NCI-H82 (cell line): Measurements from ENCODE around the gene INTS1.

Experiments used
- DNase-seq: peaks from one replicate; lab custom pipeline; 2025; lab: John Stamatoyannopoulos, UW

INTS1 gene

DNA sequence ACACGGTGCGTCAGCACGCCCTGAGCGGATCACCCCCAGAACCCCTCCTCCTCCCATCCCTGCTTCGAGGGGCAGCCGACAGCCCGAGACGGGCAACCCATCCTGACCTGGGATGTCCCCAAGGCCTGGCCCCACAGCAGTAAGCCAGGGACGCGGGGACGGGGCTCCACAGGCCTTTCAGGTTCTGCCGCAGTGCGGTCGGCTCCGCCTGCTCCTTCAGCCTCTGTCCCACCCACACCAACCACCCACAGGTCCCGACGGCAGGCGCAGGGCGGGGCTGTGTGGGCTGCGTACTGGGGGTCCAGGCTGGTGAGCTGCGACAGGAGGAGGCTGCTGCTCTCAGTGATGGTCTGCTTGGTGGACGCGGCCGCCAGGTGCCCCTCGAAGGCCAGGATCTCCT, 16.7 kb downstream of the INTS1 start:
- DNase-seq: no peak

DNA sequence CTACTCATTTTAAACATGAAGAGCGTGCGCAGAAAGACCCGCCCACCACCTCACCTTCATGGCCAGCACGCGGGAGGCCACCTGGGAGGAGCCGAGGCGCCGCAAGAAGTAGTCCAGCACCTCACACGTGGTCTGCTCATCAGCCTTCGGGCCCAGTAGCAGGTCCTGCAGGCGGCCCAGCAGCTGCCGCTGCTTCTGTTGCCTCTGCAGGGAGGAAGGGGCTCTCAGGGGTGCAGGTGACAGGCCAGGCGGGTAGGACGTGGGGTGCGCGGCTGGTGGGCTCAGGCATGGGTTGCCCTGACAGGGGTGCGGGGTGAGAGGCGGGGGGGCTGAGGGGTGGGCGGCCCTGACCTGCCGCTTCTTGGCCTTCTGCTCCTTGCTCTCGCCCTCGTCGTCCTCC, 17.6 kb downstream of the INTS1 start:
- no peak for DNase-seq

DNA sequence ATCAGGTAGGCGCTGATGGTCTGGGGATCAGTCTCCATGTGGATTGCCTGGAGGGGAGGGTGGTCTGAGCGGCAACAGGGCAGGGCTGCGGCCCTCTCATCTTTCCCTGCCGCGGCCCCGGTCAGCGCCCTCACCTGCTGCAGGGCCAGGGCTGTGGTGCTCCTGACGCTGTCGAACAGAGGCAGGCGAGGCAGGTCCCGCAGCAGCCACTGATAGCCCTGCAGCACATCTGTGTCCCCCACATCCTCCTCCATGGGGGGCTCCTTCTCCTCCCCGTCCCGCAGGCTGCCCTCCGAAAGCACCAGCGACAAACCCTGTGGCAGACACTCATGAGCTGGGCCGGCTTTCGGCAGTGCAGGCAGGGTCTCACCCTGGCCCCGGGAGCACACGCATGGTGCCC, 19.0 kb downstream of the INTS1 start:
- DNase-seq: no peak

DNA sequence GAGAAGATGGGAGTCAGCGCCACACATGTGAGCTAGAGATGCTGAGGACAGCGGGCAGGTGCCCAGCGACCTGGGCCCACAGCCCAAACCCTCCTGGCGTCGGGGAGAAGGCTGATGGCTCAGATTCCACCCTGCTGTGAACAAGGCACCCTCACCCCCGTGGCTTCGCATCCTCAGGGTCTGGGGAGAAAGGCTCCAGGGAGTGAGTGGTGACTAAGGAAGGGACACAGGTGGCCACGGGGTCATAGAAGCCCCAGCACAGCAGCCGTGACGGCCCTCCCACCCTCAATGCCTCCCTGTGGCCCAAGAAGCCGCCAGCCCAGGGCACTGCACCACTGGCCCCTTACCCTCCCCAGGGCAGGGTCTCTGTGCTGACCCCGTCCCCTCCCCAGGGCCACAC, 19.6 kb downstream of the INTS1 start:
- no peak for DNase-seq

DNA sequence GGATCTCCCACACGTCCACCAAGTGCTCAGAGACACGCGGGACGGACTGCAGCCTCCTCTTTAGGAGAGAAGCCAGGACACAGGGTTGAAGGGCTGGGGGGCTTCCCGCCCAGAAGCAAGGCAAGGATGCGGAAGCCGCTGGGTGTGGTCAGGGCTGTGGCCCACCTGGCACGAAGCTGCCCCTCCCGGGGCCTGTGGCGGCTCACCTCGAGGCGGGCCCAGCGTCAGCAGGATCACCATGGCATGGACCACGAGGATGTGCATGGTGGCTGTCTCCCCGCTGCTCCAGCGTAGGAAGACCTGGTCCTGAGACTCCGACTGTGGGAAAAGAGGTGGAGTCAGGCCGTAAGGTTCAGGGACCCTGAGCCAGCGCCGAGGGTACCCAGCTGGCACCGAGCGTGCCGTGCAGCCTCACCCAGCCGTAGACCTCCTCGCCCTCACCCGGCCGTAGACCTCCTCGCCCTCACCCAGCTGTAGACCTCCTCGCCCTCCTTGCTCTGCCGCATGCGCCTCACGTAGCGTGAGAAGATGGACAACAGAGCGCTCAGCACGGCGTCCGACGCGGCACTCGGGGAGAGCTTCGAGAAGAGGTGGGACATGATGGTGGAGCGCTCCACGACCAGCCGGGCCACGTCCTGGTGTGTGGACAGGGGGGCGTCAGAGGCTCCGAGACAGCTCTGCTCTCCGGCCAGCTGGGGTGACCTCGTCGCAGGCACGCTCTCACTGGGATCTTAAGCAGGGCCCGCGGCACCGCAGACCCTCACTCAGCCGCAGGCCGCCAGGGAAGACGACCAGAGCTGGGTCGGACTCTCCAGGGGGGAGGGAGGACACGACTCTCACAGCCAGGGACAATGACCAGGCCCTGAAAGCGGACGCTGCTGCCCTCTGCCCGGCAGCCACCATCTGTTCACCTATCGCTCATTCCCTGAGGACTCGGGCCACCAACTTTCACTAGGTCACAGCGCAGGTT, 20.4 kb downstream of the INTS1 start:
- DNase-seq: no peak

DNA sequence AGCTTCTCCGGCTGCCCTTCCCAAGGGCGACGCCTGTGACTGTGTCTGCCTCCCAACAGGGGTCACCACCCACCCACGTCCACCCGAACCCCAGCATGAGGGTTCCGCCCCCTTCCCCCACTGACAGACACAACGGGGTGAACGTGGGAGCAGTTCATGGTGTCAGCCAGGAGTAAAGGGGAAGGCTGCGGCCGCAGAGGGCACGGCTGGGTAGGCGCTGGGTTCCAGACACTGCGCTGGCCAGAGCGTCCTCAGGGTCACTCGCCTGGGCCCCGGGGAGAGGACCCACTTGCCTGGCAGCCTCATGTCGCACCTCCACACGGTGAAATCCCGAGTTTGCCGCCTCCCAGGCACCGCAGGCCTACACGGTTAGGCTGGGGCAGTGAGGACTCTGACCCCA, 21.1 kb downstream of the INTS1 start:
- no peak for DNase-seq

DNA sequence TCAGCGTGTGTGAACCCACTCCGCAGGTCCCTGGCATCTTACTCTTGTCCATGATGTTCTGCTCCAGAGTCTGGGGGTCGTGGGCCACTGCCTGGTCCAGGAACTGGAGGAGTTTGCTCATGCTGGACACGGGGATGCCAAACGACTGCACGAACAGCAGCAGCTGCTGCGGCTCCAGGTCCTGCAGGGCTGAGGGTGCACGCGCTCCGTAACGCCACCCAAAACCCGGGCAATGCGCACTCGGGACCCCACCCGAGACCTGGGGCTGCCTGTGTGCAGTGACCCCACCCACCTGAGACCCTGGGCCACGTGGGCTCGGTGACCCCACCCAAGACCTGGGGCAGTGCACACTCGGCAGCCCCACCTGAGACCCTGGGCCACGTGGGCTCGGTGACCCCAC, 22.9 kb downstream of the INTS1 start:
- DNase-seq: no peak

DNA sequence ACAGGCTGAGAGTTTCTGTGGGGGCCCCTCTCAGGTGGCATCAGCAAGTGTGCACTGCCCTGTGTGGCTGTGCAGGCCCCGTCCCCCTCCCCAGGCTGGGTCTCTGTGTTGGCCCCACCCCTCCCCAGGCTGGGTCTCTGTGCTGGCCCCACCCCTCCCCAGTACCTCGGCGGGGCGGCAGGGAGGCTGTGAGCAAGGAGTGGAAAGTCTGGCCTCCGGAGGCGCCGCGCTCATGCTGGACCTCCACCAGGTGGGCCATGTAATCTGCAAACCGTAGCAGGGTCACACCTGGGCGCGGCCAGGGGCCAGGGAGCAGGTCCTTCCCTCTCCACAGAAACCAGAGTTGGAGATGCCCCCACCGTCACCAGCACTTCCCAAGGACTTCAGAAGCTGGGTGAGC, 23.5 kb downstream of the INTS1 start:
- no peak for DNase-seq

DNA sequence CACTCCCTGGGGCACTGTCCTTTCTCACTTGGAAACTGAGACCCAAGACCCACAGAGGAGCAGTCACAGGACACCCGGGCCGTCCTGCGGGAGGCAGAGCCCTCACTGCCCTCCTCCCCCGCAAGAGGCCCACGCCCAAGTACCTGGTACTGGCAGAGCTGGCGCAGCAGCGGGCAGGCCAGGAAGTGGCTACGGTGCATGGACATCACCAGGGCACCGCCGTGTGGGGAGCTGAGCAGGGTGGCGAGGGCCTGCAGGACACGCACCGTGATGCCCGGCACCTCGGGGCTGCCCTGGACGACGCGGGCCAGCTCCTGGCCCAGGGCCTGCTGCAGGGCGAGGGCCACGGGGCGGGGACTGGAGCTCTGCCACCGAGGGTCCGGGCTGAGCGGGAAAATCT, 24.9 kb downstream of the INTS1 start:
- DNase-seq: no peak

DNA sequence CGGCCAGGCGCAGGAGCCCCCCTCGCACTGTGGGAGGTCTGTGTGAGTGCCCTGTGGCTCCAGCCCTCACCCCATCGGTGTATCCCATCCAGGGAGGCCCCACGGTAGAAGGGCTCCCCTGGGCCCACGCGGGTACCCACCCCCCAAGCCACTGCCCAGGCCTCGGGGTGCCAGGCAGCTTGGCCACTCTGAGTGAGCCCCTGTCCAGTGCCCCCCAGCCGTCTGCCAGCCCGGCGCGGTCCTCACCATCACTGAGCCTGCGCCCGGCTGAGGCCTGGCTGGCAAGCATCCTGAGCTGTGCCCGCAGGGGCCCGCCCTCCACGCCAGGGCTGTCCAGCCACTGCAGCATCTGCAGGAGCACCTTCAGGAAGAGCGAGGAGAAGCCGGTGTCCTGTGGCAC, 25.7 kb downstream of the INTS1 start:
- DNase-seq: no peak

DNA sequence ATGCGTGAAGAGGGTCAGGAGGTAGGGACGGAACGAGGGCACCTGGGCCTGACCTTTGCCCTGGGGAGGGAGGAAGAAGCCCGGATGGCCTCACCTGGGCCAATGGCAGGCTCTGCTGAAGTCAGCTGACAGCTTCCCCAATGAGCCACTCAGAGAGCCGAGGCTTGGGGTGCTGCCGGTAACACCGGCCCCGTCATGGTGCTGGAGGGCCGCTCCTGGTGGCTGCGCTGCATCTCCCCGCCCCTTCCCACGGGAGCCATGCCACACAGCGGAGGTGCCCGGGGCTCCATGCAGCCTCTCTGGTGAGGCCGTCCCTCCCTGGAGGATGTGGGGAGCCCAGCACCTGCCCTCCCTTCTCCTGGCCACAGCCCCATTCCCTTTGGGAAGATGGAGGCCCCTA, 27.3 kb downstream of the INTS1 start:
- no peak for DNase-seq

DNA sequence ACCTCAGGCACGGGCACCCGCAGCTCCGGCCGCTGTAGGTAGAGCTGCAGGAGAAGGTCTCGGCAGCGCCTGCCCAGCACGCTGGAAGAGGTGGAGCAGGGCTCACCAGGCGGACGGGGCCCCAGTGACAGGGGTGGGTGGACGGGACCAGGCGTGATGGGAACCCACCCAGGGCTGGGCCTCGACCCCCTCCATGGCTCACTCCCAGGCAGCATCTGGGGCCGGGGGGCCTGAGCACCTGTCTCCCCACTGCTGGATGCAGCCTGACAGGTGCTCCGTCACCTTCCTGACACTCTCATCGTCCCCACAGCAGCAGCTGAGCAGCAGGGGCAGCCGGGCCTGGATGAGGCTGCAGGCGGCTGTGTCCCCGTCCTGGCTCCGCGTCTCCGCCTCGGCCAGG, 28.2 kb downstream of the INTS1 start:
- no peak for DNase-seq

DNA sequence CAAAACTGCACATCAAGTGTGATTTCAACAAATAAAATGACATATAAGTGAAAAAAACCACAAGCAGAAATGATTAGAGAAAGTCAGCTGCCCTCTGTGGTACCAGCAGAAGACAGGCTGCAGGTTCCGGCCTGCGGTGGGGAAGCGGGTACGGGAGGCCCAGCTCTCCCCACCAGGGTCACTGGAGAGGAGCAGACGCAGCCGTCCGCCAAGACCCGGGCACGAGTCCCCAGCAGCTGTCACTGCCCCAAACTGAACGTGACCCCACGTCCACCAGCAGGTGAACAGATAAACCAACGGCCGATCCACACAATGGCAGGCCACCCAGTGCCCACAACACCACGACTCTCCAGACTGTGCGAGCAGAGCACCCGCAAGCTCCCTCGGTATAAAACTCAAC, 28.8 kb downstream of the INTS1 start:
- no peak for DNase-seq

DNA sequence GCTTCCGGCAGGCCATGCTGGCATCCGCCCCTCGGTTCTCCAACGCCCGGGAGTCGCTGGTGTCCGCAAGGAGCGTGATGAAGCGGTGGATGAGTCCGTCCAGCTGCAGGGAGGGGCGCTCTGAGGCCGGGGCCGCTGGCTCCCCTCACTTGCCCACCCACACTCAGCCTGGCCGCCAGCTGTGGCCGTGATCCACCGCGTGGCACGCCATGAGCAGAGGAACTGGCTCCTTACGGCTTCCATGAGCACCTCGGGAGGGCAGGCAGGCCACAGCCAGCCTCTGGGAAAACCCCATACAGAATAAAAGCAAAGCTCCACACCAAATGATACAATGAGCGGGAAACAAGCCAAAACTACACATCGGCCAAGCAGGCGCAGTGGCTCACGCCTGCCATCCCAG, 29.5 kb downstream of the INTS1 start:
- DNase-seq: no peak

DNA sequence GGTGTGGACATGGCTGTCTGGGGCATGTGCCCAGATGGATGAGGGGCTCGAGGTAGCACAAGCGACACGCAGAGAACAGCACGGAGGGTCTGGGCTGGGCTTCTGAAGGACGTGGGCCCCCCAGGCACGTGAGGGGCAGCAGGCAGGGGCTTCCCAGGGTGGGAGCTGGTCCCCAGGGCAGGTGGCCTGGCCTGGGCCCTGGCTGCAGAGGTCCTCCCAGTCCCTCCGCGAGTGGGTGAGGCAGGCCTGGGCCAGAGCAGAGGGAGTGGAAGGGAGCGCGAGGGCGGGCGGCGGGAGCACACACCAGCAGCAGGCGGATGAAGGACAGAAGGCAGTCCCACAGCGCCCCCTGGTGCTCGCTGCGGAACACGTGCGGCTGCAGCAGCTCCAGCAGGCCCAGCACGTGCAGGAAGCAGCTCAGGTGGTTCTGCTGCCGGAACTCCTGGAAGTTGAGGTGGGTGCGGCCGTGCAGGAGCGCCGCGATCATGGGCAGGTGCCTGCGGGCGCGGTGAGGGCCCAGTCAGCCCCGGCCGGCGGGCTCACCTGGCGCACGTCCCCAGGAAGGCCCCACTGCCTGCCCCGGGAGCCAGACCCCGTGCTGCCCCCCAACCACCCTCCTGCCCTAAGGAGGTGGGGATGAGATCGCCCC, 30.2 kb downstream of the INTS1 start:
- peak; percentile 91 for DNase-seq

DNA sequence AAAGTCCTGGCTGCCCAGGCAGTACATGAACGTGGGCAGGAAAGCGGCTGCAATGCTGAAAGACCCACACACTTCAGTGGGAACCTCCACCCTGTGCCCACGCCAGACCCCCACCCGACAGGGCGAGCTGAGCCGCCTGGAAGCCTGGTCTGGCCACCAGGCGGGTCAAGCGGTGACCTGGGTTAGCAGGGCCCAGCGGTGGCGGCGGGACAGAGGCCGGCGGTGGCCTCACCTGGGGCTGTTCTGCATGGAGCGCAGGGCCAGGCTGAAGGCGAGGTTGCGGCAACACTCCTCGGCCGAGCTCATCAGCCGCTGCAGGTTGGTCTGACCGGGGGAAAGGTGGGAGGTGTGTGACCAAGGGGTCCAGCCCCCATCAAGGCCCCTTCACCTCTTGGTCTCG, 33.3 kb downstream of the INTS1 start:
- DNase-seq: no peak

DNA sequence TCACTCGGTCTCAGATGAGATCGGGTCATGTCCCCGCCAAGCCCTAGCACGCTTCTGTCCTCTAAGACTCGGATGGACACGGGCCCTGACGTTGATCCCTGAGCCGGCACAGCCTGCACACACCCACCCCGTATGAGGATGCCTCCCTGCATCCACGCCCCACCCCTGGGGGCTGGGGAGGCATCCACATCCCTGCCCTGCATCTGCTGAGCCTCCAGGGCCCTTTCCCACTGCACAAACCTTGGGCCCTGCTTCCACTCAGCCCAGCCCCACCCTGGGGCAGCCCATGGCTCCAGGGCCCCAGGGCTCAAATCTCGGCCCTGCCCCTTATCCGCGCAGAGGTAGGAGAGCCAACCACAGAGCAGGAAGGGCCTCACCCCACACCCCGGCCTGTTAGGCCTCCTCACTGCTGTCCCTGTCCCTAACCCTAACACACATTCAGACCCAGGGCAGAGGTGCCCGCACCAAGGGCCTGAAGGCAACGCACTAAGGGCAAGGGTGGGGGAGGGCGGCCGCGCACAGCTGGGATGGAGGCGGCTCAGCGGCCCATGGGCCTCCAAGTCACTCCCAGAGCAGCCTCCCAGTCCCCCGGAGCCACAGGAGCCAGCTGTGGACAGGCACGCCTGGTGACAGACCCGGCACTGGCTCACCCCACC, 35.4 kb downstream of the INTS1 start:
- no peak for DNase-seq

DNA sequence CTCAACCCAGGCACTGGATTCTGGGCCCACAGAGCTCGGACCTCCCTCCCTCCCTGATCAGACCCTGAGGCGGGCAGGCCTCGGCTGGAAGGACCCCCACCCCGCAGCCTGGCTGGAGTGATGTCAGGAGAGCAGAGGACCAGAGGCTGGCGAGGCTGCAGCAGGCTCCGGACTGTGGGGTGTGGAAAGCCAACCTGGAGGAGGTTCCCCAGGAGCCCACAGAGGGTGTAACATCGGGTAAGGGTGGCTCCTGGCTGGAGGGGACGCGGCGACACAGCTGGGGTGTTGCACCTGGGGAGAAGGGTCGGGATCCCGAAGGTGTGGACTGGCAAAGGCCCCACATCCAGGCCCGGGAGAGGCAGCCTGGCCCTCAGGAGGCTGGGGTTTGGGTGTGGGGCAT, 36.0 kb downstream of the INTS1 start:
- DNase-seq: no peak

DNA sequence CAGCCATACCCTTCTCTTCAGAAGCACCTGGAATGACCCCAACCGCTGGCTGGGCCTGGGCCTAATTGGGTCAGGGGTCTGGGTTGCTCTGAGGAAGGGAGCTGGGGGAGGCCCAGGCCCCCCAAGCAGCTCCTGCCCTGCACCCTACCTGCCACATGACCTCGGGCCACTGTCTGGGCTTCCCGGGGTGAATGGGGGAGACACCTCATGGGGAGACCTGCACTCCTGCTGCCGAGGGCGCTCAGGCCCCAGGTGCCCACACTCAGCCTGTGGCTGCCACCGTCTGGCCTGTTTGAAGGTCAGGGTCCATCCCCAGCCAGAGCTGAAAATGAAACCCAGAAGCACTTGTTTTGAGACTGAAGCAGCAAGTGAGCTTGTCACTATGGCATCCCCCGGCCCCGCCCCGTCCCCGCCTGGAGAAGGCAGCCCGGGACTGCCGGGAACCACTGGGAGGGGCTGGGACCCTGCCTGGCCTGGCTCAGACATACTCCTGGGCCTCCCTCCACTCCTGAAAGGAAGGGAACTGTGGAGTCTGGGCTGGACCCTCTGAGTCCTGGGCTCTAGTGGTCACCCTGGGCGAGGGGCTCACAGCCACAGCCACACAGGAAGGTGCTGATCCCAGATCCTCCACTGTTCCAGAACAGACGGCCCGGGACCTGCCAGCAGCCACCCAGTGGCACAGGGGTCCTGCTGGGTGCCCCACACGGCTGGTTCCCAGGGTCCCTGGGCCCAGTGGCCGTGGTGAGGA, 37.5 kb downstream of the INTS1 start:
- peak; percentile 26 for DNase-seq

DNA sequence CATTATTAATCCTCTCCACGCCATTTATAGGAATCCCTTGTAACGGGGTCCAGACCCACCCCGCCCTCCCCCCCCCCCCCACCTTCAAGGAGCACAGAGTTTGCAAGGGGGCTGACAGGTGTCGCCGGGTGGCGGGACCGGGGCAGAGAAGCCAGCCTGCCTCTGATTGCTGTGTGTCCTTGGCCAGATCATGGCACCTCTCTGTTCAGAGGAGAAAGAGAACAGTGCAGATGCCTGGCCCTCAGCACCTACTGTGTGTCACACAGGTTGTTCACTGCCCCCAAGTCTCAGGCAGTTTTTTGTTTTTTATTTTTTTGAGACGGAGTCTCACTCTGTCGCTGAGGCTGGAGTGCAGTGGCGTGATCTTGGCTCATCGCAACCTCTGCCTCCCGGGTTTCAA, 39.5 kb downstream of the INTS1 start:
- no peak for DNase-seq

DNA sequence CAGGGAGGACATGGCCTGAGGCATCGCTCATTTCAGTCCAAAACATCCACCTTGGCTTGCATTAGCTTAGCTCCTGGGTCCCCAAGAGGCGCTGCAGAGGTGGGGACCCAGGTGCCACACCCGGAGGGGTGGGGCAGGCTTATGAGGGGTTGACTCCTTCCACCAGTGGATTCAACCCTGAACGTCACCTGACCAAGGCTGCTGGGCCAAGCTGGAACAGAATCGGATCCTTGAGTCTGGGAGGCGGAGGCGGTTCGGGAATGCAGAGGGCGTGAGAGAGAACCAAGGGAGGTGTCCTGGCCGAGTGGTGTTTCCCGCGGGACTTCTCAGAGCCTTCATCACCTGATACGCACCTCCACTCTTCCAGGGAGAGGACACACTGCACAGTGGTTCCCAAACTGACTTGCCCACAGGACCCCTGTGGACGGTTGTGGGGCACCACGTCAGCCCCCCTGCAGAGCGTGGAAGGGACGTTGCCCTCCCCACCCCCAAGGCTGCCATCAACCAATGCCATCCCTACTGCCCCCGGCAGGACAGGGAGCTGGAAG, 40.4 kb downstream of the INTS1 start:
- no peak for DNase-seq
